ENCODE data around the gene MMEL1. TPM values are rescaled to one million over a fixed set of nuclear protein-coding genes. Genes with fewer than 3 reads are reported as not detected.
"Not testable (repeated sequence)": the region's sequence is repeated elsewhere in the genome, so short reads cannot be mapped to it uniquely, and the experiment has no call there.

Gene MMEL1
- total RNA-seq, 2 experiments from 2014 or later, result 0.58 TPM; not detected in 1

DNA sequence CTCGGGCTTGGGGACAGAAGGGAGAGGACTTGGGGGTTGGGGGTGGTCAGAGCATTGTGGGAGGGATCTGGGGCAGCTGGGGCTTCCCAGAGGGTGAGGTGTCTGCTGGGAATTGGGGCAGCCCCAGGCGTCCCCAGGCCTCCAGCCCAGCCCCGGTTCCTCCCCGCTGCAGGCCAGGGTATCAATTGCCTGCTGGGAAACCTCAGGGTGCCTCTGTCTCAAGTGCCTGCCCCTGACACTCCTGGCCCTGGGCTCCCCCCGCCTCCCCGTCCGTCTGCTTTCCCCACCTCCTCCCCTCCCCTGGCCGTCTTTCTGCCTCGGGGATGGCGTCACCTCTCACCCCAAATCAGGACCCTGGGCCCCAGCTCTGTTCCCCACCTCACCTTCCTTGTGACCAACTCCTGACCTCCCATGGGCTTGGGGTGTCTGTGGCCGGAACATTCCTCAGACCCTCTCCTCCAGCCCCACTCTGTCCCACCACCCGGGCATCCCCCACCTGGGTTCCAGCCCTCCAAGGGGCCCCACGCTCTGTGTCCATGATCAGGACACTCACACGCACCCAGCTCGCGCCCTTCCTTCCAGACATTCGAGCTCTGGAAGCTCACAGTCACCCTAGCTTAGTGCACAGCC lies 64.5 kb downstream of the MMEL1 start:
- H3K9me3 Mint-ChIP-seq (ENCODE audit: low read depth); H3K4me3 Mint-ChIP-seq; H3K4me1 Mint-ChIP-seq; CTCF ChIA-PET; H3K27ac Mint-ChIP-seq; H3K27me3 Mint-ChIP-seq; ATAC-seq; H3K36me3 Mint-ChIP-seq; DNase-seq: not testable (repeated sequence)

GRCh38 chr1:2567083-2567679 lies 65.6 kb downstream of the MMEL1 start:
- no peak for ATAC-seq
- no peaks in the 10 kb centered on the region for H3K4me1 Mint-ChIP-seq
- H3K27ac Mint-ChIP-seq, result no peak overlapping the region
- H3K36me3 Mint-ChIP-seq, result peaks cover 1% of the 10 kb centered on the region
- no peaks in the 10 kb centered on the region for H3K27me3 Mint-ChIP-seq
- H3K4me3 Mint-ChIP-seq, result no peak overlapping the region
- DNase-seq, result no peak
- H3K9me3 Mint-ChIP-seq (ENCODE audit: low read depth), result no peaks in the 10 kb centered on the region
- CTCF ChIA-PET, result no interaction called here

DNA sequence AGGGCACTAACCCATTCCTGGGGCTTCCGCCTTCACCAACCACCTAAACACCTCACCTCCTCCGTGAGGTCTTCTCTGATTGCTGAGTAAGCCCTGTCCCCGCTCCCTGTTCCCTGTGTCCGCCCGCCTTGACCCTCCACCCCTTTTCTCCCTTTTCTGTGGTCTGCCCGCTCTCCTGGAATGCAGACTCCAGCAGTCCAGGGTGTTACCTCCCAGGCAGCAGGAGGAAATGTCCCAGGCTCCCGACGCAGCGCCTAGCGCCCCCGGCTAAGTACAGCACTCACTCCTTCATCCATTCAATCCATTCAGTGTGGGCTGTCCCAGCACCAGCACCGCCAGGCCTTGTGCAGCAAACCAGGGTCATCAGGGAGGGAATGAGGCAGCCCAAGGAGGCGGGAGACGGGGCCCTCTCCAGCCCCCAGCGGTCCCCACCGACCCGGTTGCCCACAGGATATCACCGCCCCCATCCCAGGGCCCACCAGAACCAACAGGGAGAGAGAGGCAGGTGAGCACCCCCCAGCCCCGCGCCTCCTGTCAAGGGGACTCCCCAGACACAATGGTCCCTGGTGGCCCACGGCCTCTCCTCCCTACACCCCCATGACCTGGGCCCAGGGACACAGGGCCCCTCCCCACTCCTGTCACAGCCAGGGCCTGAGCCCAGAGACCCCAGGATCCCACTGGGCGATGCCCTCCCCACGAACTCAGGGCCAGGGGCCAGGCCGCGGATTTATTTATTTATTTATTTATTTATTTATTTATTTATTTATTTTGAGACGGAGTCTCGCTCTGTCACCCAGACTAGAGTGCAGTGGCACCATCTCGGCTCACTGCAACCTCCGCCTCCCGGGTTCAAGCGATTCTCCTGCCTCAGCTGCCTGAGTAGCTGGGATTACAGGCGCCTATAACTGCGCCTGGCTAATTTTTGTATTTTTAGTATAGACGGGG lies 66.4 kb downstream of the MMEL1 start:
- Mint-ChIP-seq H3K27me3 (no peaks in the 10 kb centered on the region), H3K36me3 (peaks cover 2% of the 10 kb centered on the region), H3K9me3 (ENCODE audit: low read depth) (no peaks in the 10 kb centered on the region), H3K4me3 (no peak overlapping the region), H3K4me1 (no peaks in the 10 kb centered on the region), H3K27ac (no peak overlapping the region)
- ATAC-seq (no peak), DNase-seq (no peak)
- CTCF ChIA-PET, result interaction anchor here (1.9 kb wide), 1 partner anchor 11 kb away, joined by 10 read pairs; the partner anchor contains the start of gene TNFRSF14

- Mint-ChIP-seq H3K27ac (no peak overlapping the region), H3K4me1 (peaks cover 3% of the 10 kb centered on the region), H3K36me3 (peaks cover 4% of the 10 kb centered on the region), H3K27me3 (no peaks in the 10 kb centered on the region), H3K4me3 (no peak overlapping the region), H3K9me3 (ENCODE audit: low read depth) (no peaks in the 10 kb centered on the region)
- CTCF ChIA-PET, result interaction anchor here (1.1 to 1.9 kb wide), 2 partner anchors 10 to 12 kb away, joined by 3 to 10 read pairs; partner anchors contain the start of gene TNFRSF14
- ATAC-seq, result no peak
- DNase-seq, result no peak
Measured at GRCh38 chr1:2564815-2565374, 67.9 kb downstream of the MMEL1 start.

DNA sequence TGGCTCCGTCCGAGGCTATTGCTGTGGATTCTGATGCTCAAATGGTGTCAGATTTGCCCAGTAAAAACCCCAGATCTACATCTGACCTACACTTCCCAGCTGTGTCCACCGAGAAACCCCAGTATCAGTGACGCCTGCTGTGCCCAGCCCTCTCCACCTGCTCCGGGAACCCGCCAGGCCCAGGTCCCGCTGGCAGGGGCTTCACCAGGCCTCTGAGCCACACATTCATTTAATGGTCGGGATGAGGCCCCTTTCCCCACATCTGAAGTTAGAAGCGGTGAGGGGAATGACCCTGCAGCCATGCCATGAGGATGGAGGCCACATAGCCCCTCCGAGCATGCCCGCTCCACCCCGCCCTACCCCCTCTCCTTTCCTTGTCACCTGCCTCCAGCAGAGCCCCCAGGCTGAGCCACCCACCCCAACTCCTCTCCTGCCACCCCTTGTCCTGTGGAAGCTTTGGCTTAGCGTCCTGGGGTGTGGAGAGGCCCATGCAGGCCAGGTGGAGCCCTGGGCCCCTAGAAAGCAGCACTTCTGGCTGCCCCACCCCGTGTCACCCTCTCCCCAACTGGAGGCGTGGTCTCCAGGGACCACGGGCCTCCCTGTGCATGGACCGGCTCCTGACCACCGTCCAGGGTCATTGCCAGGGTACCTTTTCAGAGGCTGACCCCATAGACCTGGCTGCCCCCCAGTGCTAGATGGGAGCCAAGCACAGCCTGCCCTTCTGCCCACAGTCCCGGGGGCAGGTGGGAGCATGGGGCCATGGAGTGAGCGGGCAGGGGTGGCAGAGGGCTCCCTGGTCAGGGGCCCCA lies 68.6 kb downstream of the MMEL1 start:
- DNase-seq (no peak), ATAC-seq (no peak)
- Mint-ChIP-seq H3K4me3 (no peak overlapping the region), H3K27me3 (no peaks in the 10 kb centered on the region), H3K9me3 (ENCODE audit: low read depth) (no peaks in the 10 kb centered on the region), H3K4me1 (peaks cover 3% of the 10 kb centered on the region), H3K36me3 (peaks cover 4% of the 10 kb centered on the region), H3K27ac (no peak overlapping the region)
- CTCF ChIA-PET, result interaction anchor here (1.9 kb wide), 1 partner anchor 9 kb away, joined by 10 read pairs; the partner anchor contains the start of gene TNFRSF14

DNA sequence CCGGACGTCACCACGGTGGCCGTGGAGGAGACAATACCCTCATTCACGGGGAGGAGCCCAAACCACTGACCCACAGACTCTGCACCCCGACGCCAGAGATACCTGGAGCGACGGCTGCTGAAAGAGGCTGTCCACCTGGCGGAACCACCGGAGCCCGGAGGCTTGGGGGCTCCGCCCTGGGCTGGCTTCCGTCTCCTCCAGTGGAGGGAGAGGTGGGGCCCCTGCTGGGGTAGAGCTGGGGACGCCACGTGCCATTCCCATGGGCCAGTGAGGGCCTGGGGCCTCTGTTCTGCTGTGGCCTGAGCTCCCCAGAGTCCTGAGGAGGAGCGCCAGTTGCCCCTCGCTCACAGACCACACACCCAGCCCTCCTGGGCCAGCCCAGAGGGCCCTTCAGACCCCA lies 69.6 kb downstream of the MMEL1 start:
- Mint-ChIP-seq H3K27ac (no peak overlapping the region), H3K9me3 (ENCODE audit: low read depth) (no peaks in the 10 kb centered on the region), H3K36me3 (peaks cover 8% of the 10 kb centered on the region), H3K27me3 (no peaks in the 10 kb centered on the region), H3K4me3 (no peak overlapping the region), H3K4me1 (peaks cover 8% of the 10 kb centered on the region)
- ATAC-seq (no peak), DNase-seq (no peak)
- CTCF ChIA-PET, result interaction anchor here (1.1 kb wide), 1 partner anchor 15 kb away, joined by 3 read pairs; no protein-coding TSS in a partner anchor

DNA sequence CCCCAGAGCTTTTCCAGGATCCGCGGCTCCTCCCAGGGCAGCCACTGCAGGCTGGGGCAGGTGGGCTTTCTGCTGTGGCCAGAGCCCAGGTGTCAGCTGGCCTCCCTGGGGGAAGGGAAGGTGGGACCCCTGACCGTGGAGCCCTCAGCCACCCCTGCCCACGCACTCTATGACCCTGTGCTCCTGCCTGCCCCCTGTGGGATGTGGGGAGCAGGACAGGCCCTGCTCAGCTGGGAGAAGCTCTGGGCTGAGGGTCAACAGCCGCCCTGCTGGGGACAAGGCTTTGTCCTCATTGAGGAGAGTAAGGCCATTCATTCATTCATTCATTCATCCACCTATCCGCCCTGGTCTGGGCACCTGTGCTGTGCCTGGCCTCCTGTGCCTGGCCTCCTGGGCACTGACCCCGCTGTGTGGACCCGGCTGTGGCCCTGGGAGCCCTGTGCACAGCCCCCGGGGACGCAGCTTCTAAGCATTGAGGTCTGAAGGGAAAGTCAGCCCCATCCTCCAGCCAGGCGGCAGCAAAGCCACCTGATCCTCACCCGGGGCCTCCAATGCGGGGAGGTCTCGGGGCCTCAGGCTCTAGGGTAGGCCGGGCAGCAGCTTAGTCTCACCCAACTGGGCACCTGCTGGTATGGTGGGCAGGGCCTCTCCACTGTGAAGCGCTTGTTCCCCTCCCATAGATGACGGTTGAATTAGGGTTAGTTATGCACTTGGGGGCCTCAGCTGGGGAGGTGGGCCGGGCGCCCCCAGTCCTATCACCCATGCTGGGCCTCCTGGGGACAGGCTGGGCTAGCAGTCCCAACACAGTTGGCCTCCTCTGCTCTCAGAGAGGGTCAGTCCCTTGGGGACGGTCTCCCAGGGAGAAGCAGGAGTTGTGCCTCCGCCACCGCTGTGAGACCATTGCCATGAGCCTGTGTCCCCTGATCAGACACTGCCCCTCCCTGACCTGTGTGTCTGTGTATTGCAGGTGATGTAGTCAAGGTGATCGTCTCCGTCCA lies 70.6 kb downstream of the MMEL1 start:
- peaks cover 15% of the 10 kb centered on the region for H3K4me1 Mint-ChIP-seq

GRCh38 chr1:2561446-2561845 lies 71.4 kb downstream of the MMEL1 start:
- H3K36me3 Mint-ChIP-seq, result peaks cover 11% of the 10 kb centered on the region
- no peak overlapping the region for H3K4me3 Mint-ChIP-seq
- no peak for DNase-seq
- no peaks in the 10 kb centered on the region for H3K27me3 Mint-ChIP-seq
- peaks cover 15% of the 10 kb centered on the region for H3K4me1 Mint-ChIP-seq
- H3K9me3 Mint-ChIP-seq (ENCODE audit: low read depth), result no peaks in the 10 kb centered on the region
- CTCF ChIA-PET, result interaction anchor here (0.7 to 2.6 kb wide), 7 partner anchors 10 to 79 kb away, joined by 3 to 25 read pairs (median 8); partner anchors contain the start of gene PANK4
- peak overlapping the region; percentile 20 for H3K27ac Mint-ChIP-seq
- ATAC-seq, result no peak

More for the DNA sequence above, 70.6 kb downstream of the MMEL1 start:
- Mint-ChIP-seq H3K36me3 (peaks cover 8% of the 10 kb centered on the region), H3K27ac (no peak overlapping the region), H3K4me3 (no peak overlapping the region), H3K9me3 (ENCODE audit: low read depth) (no peaks in the 10 kb centered on the region), H3K27me3 (no peaks in the 10 kb centered on the region)
- ATAC-seq, result no peak
- DNase-seq, result no peak
- CTCF ChIA-PET, result interaction anchor here (0.7 to 2.6 kb wide), 8 partner anchors 10 to 78 kb away, joined by 3 to 25 read pairs (median 6); partner anchors contain the start of gene PANK4

DNA sequence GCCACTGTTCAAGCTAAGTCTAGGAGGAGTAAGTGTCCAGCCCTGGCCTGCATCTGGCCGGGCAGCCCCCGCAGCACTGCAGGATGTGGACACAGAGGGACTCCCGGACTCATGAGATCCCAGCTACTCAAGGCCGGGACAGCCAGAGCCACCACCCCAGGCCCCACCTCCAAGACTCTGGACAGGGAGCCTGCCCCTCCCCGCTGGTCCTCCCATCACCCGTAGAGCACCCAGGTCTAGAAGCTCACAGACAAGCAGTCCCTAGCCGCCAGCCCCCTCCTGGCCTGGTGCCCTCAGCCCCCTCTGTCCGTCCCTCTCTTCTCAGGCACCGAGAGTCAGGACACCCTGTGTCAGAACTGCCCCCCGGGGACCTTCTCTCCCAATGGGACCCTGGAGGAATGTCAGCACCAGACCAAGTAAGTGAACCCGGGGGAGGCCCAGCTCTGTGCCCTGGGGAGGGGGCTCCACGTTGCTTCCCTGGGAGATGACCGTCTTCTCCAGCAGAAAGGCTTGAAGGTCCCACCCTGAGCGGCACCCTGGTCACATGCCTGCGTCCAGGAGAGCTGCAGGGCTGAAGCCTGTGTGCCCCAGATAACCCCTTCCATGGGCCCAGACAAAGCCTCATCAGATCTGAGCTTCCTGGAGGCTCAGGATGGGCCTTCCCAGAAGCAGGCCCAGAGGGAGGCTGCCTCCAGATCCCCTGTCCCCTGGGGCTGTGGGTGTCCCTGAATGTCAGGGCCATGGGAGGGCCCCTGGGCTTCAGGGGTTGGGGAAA lies 72.3 kb downstream of the MMEL1 start:
- Mint-ChIP-seq H3K27ac (no peak overlapping the region), H3K36me3 (peaks cover 13% of the 10 kb centered on the region)

DNA sequence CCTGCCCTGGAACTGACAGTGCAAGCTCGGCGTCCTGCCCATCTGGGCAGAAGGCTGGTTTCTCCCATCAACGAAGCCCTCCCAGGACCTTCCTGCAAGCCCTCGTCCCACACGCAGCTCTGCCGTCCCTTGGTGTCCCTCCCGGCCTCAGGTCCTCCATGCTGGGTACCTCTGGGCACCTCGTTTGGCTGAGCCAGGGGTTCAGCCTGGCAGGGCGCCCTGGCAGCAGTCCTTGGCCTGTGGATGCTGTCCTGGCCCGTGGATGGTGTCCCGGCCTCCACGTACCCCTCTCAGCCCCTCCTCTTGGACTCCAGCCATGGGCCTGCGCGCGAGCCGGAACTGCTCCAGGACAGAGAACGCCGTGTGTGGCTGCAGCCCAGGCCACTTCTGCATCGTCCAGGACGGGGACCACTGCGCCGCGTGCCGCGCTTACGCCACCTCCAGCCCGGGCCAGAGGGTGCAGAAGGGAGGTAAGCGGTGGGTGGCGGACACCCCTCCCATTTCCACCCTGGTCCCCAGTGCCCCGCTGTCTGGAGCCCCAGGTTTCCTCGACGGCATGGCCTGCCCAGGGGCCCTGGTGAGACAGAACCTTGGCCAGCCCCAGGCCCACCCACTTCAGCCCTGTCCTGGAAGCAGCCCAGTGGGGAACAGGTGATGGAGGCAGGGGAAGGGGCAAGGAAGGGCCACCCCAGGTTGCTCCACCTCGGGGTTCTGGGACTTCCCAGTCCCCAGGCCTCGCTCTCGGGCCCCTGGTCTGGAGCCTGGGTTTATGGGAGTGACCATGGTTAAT lies 73.1 kb downstream of the MMEL1 start:
- H3K27me3 Mint-ChIP-seq, result no peaks in the 10 kb centered on the region
- no peak for DNase-seq
- CTCF ChIA-PET, result interaction anchor here (1.7 to 2.4 kb wide), 2 partner anchors 12 to 145 kb away, joined by 3 to 14 read pairs; no protein-coding TSS in a partner anchor
- H3K36me3 Mint-ChIP-seq, result peaks cover 13% of the 10 kb centered on the region
- H3K9me3 Mint-ChIP-seq (ENCODE audit: low read depth), result no peaks in the 10 kb centered on the region
- H3K4me1 Mint-ChIP-seq, result peaks cover 25% of the 10 kb centered on the region
- no peak overlapping the region for H3K4me3 Mint-ChIP-seq
- H3K27ac Mint-ChIP-seq, result no peak overlapping the region
- ATAC-seq, result no peak

More for the DNA sequence above, 72.3 kb downstream of the MMEL1 start:
- H3K4me3 Mint-ChIP-seq, result no peak overlapping the region
- DNase-seq (no peak), ATAC-seq (no peak)
- CTCF ChIA-PET, result interaction anchor here (1.4 to 2.6 kb wide), 6 partner anchors 11 to 146 kb away, joined by 3 to 25 read pairs (median 10); partner anchors contain the start of gene PANK4
- no peaks in the 10 kb centered on the region for H3K27me3 Mint-ChIP-seq
- peaks cover 18% of the 10 kb centered on the region for H3K4me1 Mint-ChIP-seq
- no peaks in the 10 kb centered on the region for H3K9me3 Mint-ChIP-seq (ENCODE audit: low read depth)

All from activated CD8-positive, alpha-beta memory T cell treated with anti-CD3 and anti-CD28 coated beads, Interleukin-2, amount 10 ng/mL, durations not matched to agents 7 days and 5 days (primary cell).